ENCODE data around the gene RPS6KA4.

RPS6KA4 gene

DNA sequence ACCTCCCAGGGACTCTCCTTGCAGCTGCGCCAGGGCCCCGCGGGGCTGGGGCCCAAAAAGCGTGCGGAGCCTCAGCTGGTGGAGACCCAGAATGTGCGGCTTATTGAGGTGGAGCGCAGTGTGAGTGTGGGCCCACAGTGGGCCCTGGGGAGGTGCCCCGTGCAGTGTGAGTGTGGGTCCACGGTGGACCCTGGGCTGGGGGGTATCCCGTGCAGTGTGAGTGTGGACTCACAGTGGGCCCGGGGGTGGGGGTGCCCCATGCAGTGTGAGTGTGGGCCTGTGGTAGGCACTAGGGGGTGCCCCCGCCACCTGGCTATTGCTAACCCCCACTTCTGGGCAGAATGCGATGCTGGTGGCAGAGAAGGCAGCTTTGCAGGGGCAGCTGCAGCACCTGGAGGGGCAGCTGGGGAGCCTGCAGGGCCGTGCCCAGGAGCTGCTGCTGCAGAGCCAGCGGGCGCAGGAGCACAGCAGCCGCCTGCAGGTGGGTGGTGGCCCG, 7.8 kb upstream of the RPS6KA4 start:
- DNase-seq (no peak), ATAC-seq (ENCODE audit: insufficient read depth, low read depth) (no peak)
- Histone ChIP-seq H3K4me1 (ENCODE audit: insufficient read depth, low read length) (no peaks in the 10 kb centered on the region), H2AFZ (ENCODE audit: low read depth, low read length) (no peak overlapping the region), H3K4me3 (ENCODE audit: low read depth in 1 of 2, low read length in 2 of 2) (no peak overlapping the region), H3K9me3 (ENCODE audit: insufficient read depth, low read length, severe bottlenecking) (no peaks in the 10 kb centered on the region), H3K79me2 (ENCODE audit: insufficient read depth, low read length) (no peaks in the 10 kb centered on the region), H3K27ac (ENCODE audit: low read length) (no peak overlapping the region), H3K27me3 (ENCODE audit: insufficient read depth, low read length, poor library complexity) (no peaks in the 10 kb centered on the region), H3K4me2 (ENCODE audit: insufficient read depth, low read length) (no peak overlapping the region), H4K20me1 (ENCODE audit: insufficient read depth, low read length) (no peaks in the 10 kb centered on the region), H3K9ac (ENCODE audit: low read depth, low read length) (no peak overlapping the region), H3K36me3 (ENCODE audit: insufficient read depth, low read length) (no peaks in the 10 kb centered on the region)
- no peak for TF ChIP-seq EZH2 (IDR thresholded peaks at IDR 0.05; ENCODE audit: borderline replicate concordance, low read depth, low read length, severe bottlenecking)
- TF ChIP-seq, protein P1, sequence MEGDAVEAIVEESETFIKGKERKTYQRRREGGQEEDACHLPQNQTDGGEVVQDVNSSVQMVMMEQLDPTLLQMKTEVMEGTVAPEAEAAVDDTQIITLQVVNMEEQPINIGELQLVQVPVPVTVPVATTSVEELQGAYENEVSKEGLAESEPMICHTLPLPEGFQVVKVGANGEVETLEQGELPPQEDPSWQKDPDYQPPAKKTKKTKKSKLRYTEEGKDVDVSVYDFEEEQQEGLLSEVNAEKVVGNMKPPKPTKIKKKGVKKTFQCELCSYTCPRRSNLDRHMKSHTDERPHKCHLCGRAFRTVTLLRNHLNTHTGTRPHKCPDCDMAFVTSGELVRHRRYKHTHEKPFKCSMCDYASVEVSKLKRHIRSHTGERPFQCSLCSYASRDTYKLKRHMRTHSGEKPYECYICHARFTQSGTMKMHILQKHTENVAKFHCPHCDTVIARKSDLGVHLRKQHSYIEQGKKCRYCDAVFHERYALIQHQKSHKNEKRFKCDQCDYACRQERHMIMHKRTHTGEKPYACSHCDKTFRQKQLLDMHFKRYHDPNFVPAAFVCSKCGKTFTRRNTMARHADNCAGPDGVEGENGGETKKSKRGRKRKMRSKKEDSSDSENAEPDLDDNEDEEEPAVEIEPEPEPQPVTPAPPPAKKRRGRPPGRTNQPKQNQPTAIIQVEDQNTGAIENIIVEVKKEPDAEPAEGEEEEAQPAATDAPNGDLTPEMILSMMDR (IDR thresholded peaks at IDR 0.05; ENCODE audit: borderline replicate concordance, extremely low read depth, low read length, poor library complexity, severe bottlenecking), result no peak

- ATAC-seq (ENCODE audit: insufficient read depth, low read depth) (no peak), DNase-seq (no peak)
- H3K4me1 ChIP-seq (ENCODE audit: insufficient read depth, low read length), result no peaks in the 10 kb centered on the region
- H3K27me3 ChIP-seq (ENCODE audit: insufficient read depth, low read length, poor library complexity), result no peaks in the 10 kb centered on the region
- H3K4me2 ChIP-seq (ENCODE audit: insufficient read depth, low read length), result no peak overlapping the region
- no peak overlapping the region for H3K4me3 ChIP-seq (ENCODE audit: low read depth in 1 of 2, low read length in 2 of 2)
- H2AFZ ChIP-seq (ENCODE audit: low read depth, low read length), result no peak overlapping the region
- H3K9me3 ChIP-seq (ENCODE audit: insufficient read depth, low read length, severe bottlenecking), result no peaks in the 10 kb centered on the region
- H3K9ac ChIP-seq (ENCODE audit: low read depth, low read length), result no peak overlapping the region
- TF ChIP-seq EZH2 (IDR thresholded peaks at IDR 0.05; ENCODE audit: borderline replicate concordance, low read depth, low read length, severe bottlenecking), result no peak
- TF ChIP-seq, protein P1 (IDR thresholded peaks at IDR 0.05; ENCODE audit: borderline replicate concordance, extremely low read depth, low read length, poor library complexity, severe bottlenecking), result no peak
- no peaks in the 10 kb centered on the region for H3K79me2 ChIP-seq (ENCODE audit: insufficient read depth, low read length)
- H3K27ac ChIP-seq (ENCODE audit: low read length), result no peak overlapping the region
- no peaks in the 10 kb centered on the region for H3K36me3 ChIP-seq (ENCODE audit: insufficient read depth, low read length)
- no peaks in the 10 kb centered on the region for H4K20me1 ChIP-seq (ENCODE audit: insufficient read depth, low read length)
These were observed 6.6 kb upstream of the RPS6KA4 start for GRCh38 chr11:64352099-64352994.

DNA sequence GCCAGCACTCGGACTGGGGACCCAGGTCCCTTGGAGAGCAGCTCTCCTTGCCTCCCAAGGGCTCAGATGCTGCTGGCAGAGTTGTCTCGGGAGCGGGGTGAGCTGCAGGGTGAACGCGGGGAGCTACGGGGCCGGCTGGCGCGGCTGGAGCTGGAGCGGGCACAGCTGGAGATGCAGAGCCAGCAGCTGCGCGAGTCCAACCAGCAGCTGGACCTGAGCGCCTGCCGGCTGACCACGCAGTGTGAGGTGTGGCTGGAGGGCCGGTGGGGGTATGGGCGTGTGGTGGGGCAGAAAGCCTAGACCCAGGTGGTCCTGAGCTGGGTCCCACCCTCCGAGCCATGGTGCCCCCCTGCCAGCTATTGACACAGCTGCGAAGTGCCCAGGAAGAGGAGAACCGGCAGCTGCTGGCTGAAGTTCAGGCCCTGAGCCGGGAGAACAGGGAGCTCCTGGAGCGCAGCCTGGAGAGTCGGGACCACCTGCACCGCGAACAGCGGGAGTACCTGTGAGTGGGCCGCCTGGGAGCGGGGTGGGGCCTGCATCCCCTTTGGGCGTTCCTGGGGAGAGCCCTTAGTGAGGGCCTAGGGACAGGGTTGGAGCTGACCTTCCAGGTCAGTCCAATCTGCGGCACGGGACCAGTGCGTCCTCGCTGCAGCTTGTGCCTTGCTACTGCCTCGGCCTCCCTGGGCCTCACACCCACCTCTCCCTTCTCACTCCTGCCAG, 5.8 kb upstream of the RPS6KA4 start:
- no peak for ATAC-seq (ENCODE audit: insufficient read depth, low read depth)
- Histone ChIP-seq H3K9me3 (ENCODE audit: insufficient read depth, low read length, severe bottlenecking) (no peaks in the 10 kb centered on the region), H4K20me1 (ENCODE audit: insufficient read depth, low read length) (no peaks in the 10 kb centered on the region), H3K4me2 (ENCODE audit: insufficient read depth, low read length) (no peak overlapping the region), H3K79me2 (ENCODE audit: insufficient read depth, low read length) (peaks cover under 1% of the 10 kb centered on the region; the same call in 1 of the 2 replicates), H3K36me3 (ENCODE audit: insufficient read depth, low read length) (no peaks in the 10 kb centered on the region), H3K4me1 (ENCODE audit: insufficient read depth, low read length) (peaks cover 5% of the 10 kb centered on the region), H3K27ac (ENCODE audit: low read length) (no peak overlapping the region), H3K27me3 (ENCODE audit: insufficient read depth, low read length, poor library complexity) (no peaks in the 10 kb centered on the region), H3K4me3 (ENCODE audit: low read depth in 1 of 2, low read length in 2 of 2) (no peak overlapping the region), H2AFZ (ENCODE audit: low read depth, low read length) (no peak overlapping the region), H3K9ac (ENCODE audit: low read depth, low read length) (no peak overlapping the region)
- no peak for DNase-seq
- TF ChIP-seq EZH2 (IDR thresholded peaks at IDR 0.05; ENCODE audit: borderline replicate concordance, low read depth, low read length, severe bottlenecking), result no peak
- TF ChIP-seq, protein P1 (IDR thresholded peaks at IDR 0.05; ENCODE audit: borderline replicate concordance, extremely low read depth, low read length, poor library complexity, severe bottlenecking), result no peak
